WTC11 (cell line): ENCODE results near the gene GPR26. TPM values are rescaled to one million over a fixed set of nuclear protein-coding genes. Genes with fewer than 3 reads are reported as not detected.

ENCODE experiments used
- ATAC-seq: fragments of 200-7000 bp; cut with Tn5 transposase; 2 replicates; pipeline ENCODE4 v1.10.0; 2021; ENCODE audit warnings: mild to moderate bottlenecking, moderate library complexity
- CTCF ChIA-PET: fragments of 300-600 bp; sonication (Branson Sonifier 250); formaldehyde crosslinking; loops from one replicate; lab custom pipeline; 2021; ENCODE audit warnings: antibody characterized with exemption; lab: Charles Lee
- POLR2A ChIA-PET: fragments of 350-600 bp; sonication (Branson Sonifier 250); formaldehyde crosslinking; loops from one replicate; lab custom pipeline; 2021; ENCODE audit warnings: antibody characterized with exemption; lab: Charles Lee
- DNase-seq: peaks from one replicate; pipeline ENCODE4 v3.0.0; 2021; ENCODE audit warnings: low spot score
- H3K27ac Mint-ChIP-seq: 2 replicates; pipeline ENCODE4 v1.8.0; 2021; ENCODE audit warnings: mixed read lengths
- H3K27me3 Mint-ChIP-seq: 2 replicates; pipeline ENCODE4 v1.8.0; 2021; ENCODE audit warnings: low read depth, mild to moderate bottlenecking, moderate library complexity, mixed read lengths
- H3K36me3 Mint-ChIP-seq: 2 replicates; pipeline ENCODE4 v1.8.0; 2021; ENCODE audit warnings: mixed read lengths
- H3K4me1 Mint-ChIP-seq: 2 replicates; pipeline ENCODE4 v1.8.0; 2022; ENCODE audit warnings: mixed read lengths
- H3K4me3 Mint-ChIP-seq: 2 replicates; pipeline ENCODE4 v1.8.0; 2021; ENCODE audit warnings: mild to moderate bottlenecking, moderate library complexity, mixed read lengths
- H3K9me3 Mint-ChIP-seq: 2 replicates; pipeline ENCODE4 v1.8.0; 2021; ENCODE audit warnings: mixed read lengths
- ATF1 ChIP-seq: sonication (generic); formaldehyde crosslinking; IDR thresholded peaks from 2 replicates; pipeline ENCODE4 v1.8.1; 2023; ENCODE audit warnings: mild to moderate bottlenecking, moderate library complexity, missing genetic modification reagents
- CREM ChIP-seq: sonication (generic); formaldehyde crosslinking; IDR thresholded peaks from 2 replicates; pipeline ENCODE4 v1.8.1; 2022; ENCODE audit warnings: mild to moderate bottlenecking, missing genetic modification reagents, moderate library complexity
- ESRRA ChIP-seq: sonication (generic); formaldehyde crosslinking; IDR thresholded peaks from 2 replicates; pipeline ENCODE4 v1.8.1; 2022; ENCODE audit warnings: mild to moderate bottlenecking, missing genetic modification reagents, borderline replicate concordance
- FOXP1 ChIP-seq: sonication (generic); formaldehyde crosslinking; IDR thresholded peaks from 2 replicates; pipeline ENCODE4 v1.8.0; 2022; ENCODE audit warnings: missing genetic modification reagents, mild to moderate bottlenecking, moderate library complexity, borderline replicate concordance
- GRHL2 ChIP-seq: fragments of 250-450 bp; sonication (Bioruptor Pico); IDR thresholded peaks from 2 replicates; pipeline ENCODE4 v1.8.0; 2022; ENCODE audit warnings: mild to moderate bottlenecking, moderate library complexity; ENCODE audit not compliant: insufficient replicate concordance, severe bottlenecking
- HMGA2 ChIP-seq: fragments of 250-450 bp; sonication (Bioruptor Pico); IDR thresholded peaks from 2 replicates; pipeline ENCODE4 v1.4.0; 2021; ENCODE audit warnings: mild to moderate bottlenecking, moderate library complexity
- IRF2 ChIP-seq: sonication (generic); formaldehyde crosslinking; IDR thresholded peaks from 2 replicates; pipeline ENCODE4 v1.8.0; 2022; ENCODE audit warnings: low read depth, missing genetic modification reagents, borderline replicate concordance
- KAT7 ChIP-seq: sonication (generic); formaldehyde crosslinking; IDR thresholded peaks from 2 replicates; pipeline ENCODE4 v1.8.1; 2023; ENCODE audit warnings: missing genetic modification reagents, mild to moderate bottlenecking, borderline replicate concordance
- MLX ChIP-seq: sonication (generic); formaldehyde crosslinking; IDR thresholded peaks from 2 replicates; pipeline ENCODE4 v1.8.1; 2023; ENCODE audit warnings: mild to moderate bottlenecking, missing genetic modification reagents, moderate library complexity
- MXD4 ChIP-seq: fragments of 250-450 bp; sonication (Bioruptor Pico); IDR thresholded peaks from 2 replicates; pipeline ENCODE4 v1.8.0; 2021; ENCODE audit warnings: mild to moderate bottlenecking, moderate library complexity, borderline replicate concordance
- MYBL2 ChIP-seq: sonication (generic); formaldehyde crosslinking; IDR thresholded peaks from 2 replicates; pipeline ENCODE4 v1.8.1; 2023; ENCODE audit warnings: mild to moderate bottlenecking, moderate library complexity, missing genetic modification reagents
- NFE2L1 ChIP-seq: sonication (generic); formaldehyde crosslinking; IDR thresholded peaks from 2 replicates; pipeline ENCODE4 v1.8.1; 2023; ENCODE audit warnings: missing genetic modification reagents
- NFYB ChIP-seq: sonication (generic); formaldehyde crosslinking; conservative IDR thresholded peaks from 2 replicates; pipeline ENCODE4 v1.8.0; 2022; ENCODE audit warnings: low read depth, missing genetic modification reagents
- OVOL2 ChIP-seq: fragments of 250-450 bp; sonication (Bioruptor Pico); IDR thresholded peaks from 2 replicates; pipeline ENCODE4 v1.9.0; 2021; ENCODE audit warnings: mild to moderate bottlenecking, borderline replicate concordance
- PRRX2 ChIP-seq: fragments of 250-450 bp; sonication (Bioruptor Pico); IDR thresholded peaks from 2 replicates; pipeline ENCODE4 v1.8.0; 2021; ENCODE audit warnings: mild to moderate bottlenecking
- RORB ChIP-seq: fragments of 250-450 bp; sonication (Bioruptor Pico); IDR thresholded peaks from 2 replicates; pipeline ENCODE4 v1.9.0; 2021; ENCODE audit warnings: mild to moderate bottlenecking
- SMAD3 ChIP-seq: sonication (generic); formaldehyde crosslinking; IDR thresholded peaks from 2 replicates; pipeline ENCODE4 v1.8.0; 2022; ENCODE audit warnings: missing genetic modification reagents, mild to moderate bottlenecking, borderline replicate concordance
- STAT6 ChIP-seq: sonication (generic); formaldehyde crosslinking; conservative IDR thresholded peaks from 2 replicates; pipeline ENCODE4 v1.8.1; 2023; ENCODE audit warnings: mild to moderate bottlenecking, low read depth, missing genetic modification reagents, moderate library complexity
- TP53 ChIP-seq: sonication (generic); formaldehyde crosslinking; IDR thresholded peaks from 2 replicates; pipeline ENCODE4 v1.8.1; 2023; ENCODE audit warnings: mild to moderate bottlenecking, missing genetic modification reagents
- USF2 ChIP-seq: sonication (generic); formaldehyde crosslinking; IDR thresholded peaks from 2 replicates; pipeline ENCODE4 v1.8.1; 2023; ENCODE audit warnings: mild to moderate bottlenecking, missing genetic modification reagents, moderate library complexity
- ZMAT4 ChIP-seq: fragments of 250-450 bp; sonication (Bioruptor Pico); IDR thresholded peaks from 2 replicates; pipeline ENCODE4 v1.9.0; 2021; ENCODE audit warnings: mild to moderate bottlenecking
- ZNF396 ChIP-seq: fragments of 250-450 bp; sonication (Bioruptor Pico); IDR thresholded peaks from 2 replicates; pipeline ENCODE4 v1.8.0; 2021; ENCODE audit warnings: mild to moderate bottlenecking, moderate library complexity, borderline replicate concordance
- ZNF416 ChIP-seq: fragments of 250-450 bp; sonication (Bioruptor Pico); IDR thresholded peaks from 2 replicates; pipeline ENCODE4 v1.9.0; 2021; ENCODE audit warnings: mild to moderate bottlenecking, inconsistent platforms
- ZNF425 ChIP-seq: fragments of 250-450 bp; sonication (Bioruptor Pico); conservative IDR thresholded peaks from 2 replicates; pipeline ENCODE4 v1.9.0; 2021; ENCODE audit warnings: mild to moderate bottlenecking
- ZNF671 ChIP-seq: fragments of 250-450 bp; sonication (Bioruptor Pico); IDR thresholded peaks from 2 replicates; pipeline ENCODE4 v1.8.0; 2021; ENCODE audit warnings: mild to moderate bottlenecking
- ZSCAN18 ChIP-seq: fragments of 250-450 bp; sonication (Bioruptor Pico); IDR thresholded peaks from 2 replicates; pipeline ENCODE4 v2.1.2; 2022; ENCODE audit warnings: mild to moderate bottlenecking, moderate library complexity
- total RNA-seq: library from RNA; stranded (reverse); gene quantifications from 3 replicates; pipeline ENCODE4 v1.2.3, GENCODE V29; 2021

The GPR26 gene
- total RNA-seq, 1 experiment from 2014 or later: 0.07 TPM

GRCh38 chr10:123682477-123682876 is 16.3 kb downstream of the GPR26 start:
- no peaks in the 10 kb centered on the region for H3K4me1 Mint-ChIP-seq
- no peak overlapping the region for H3K4me3 Mint-ChIP-seq
- ATAC-seq: no peak
- ChIA-PET CTCF (no interaction called here), POLR2A (no interaction called here)
- H3K27ac Mint-ChIP-seq: no peak overlapping the region
- no peak for DNase-seq
- no peaks in the 10 kb centered on the region for H3K9me3 Mint-ChIP-seq
- TF ChIP-seq STAT6: no peak
- TF ChIP-seq SMAD3: no peak
- TF ChIP-seq NFE2L1 (CRISPR knock-in tag): no peak
- no peak for TF ChIP-seq IRF2
- TF ChIP-seq RORB (CRISPR knock-in tag): no peak
- no peak for TF ChIP-seq OVOL2
- TF ChIP-seq ZMAT4 (CRISPR knock-in tag): no peak
- no peak for TF ChIP-seq ZNF396 (CRISPR knock-in tag)
- TF ChIP-seq ESRRA (CRISPR knock-in tag): no peak
- TF ChIP-seq MXD4 (CRISPR knock-in tag): no peak
- TF ChIP-seq HMGA2: no peak
- TF ChIP-seq MLX (CRISPR knock-in tag): no peak
- no peak for TF ChIP-seq CREM (CRISPR knock-in tag)
- no peak for TF ChIP-seq GRHL2 (CRISPR knock-in tag)
- TF ChIP-seq ZSCAN18 (CRISPR knock-in tag): no peak
- no peak for TF ChIP-seq ATF1 (CRISPR knock-in tag)
- TF ChIP-seq, all 79 proteins: peak for 0
- H3K27me3 Mint-ChIP-seq: no peaks in the 10 kb centered on the region; the same call in 1 of the 2 replicates
- no peaks in the 10 kb centered on the region for H3K36me3 Mint-ChIP-seq

GRCh38 chr10:123683459-123683858 is 17.3 kb downstream of the GPR26 start:
- POLR2A ChIA-PET: no interaction called here
- DNase-seq: no peak
- Mint-ChIP-seq H3K4me1 (no peaks in the 10 kb centered on the region), H3K9me3 (no peaks in the 10 kb centered on the region)
- CTCF ChIA-PET: interaction anchor here (1.1 kb wide), 1 partner anchor 110 kb away, joined by 3 read pairs; no protein-coding TSS in a partner anchor
- no peak for TF ChIP-seq NFYB (CRISPR knock-in tag)
- no peak for TF ChIP-seq ZNF416 (CRISPR knock-in tag)
- no peak for TF ChIP-seq FOXP1 (CRISPR knock-in tag)
- TF ChIP-seq MYBL2 (CRISPR knock-in tag): no peak
- TF ChIP-seq ZNF425: no peak
- TF ChIP-seq USF2 (CRISPR knock-in tag): no peak
- TF ChIP-seq KAT7: no peak
- TF ChIP-seq ZNF671: no peak
- no peak for TF ChIP-seq PRRX2 (CRISPR knock-in tag)
- no peak for TF ChIP-seq TP53 (CRISPR knock-in tag)
- TF ChIP-seq, all 79 proteins: peak for 0
- H3K36me3 Mint-ChIP-seq: no peaks in the 10 kb centered on the region
- H3K4me3 Mint-ChIP-seq: no peak overlapping the region
- H3K27ac Mint-ChIP-seq: no peak overlapping the region
- no peak for ATAC-seq
- no peaks in the 10 kb centered on the region; the same call in 1 of the 2 replicates for H3K27me3 Mint-ChIP-seq
